Hepatocyte (in vitro differentiated cells): ENCODE measurements around the gene CCDC148. TPM values are rescaled to one million over a fixed set of nuclear protein-coding genes. Genes with fewer than 3 reads are reported as not detected.

Experiments used
- DNase-seq: peaks from one replicate; pipeline ENCODE4 v3.0.0-alpha.2; 2016; ENCODE audit warnings: low spot score
- H2AFZ ChIP-seq: fragments of 200-600 bp; sonication (generic); 2 replicates; pipeline ENCODE4 v1.6.0; 2016; ENCODE audit warnings: antibody characterized with exemption, mild to moderate bottlenecking
- H3K27ac ChIP-seq: fragments of 200-600 bp; sonication (generic); 2 replicates; pipeline ENCODE4 v1.5.1; 2016; ENCODE audit warnings: mild to moderate bottlenecking
- H3K27me3 ChIP-seq: fragments of 200-600 bp; sonication (generic); 2 replicates; pipeline ENCODE4 v1.6.1; 2016
- H3K36me3 ChIP-seq: fragments of 200-600 bp; sonication (generic); replicated peaks from 2 replicates; pipeline ENCODE4 v1.5.1; 2016; ENCODE audit warnings: low read depth; ENCODE audit not compliant: insufficient read depth
- H3K4me1 ChIP-seq: fragments of 200-600 bp; sonication (generic); 2 replicates; pipeline ENCODE4 v1.5.1; 2016; ENCODE audit warnings: mild to moderate bottlenecking, moderate library complexity; ENCODE audit not compliant: insufficient read depth
- H3K4me2 ChIP-seq: fragments of 200-600 bp; sonication (generic); 2 replicates; pipeline ENCODE4 v1.6.0; 2016
- H3K4me3 ChIP-seq: fragments of 200-600 bp; sonication (generic); 2 replicates; pipeline ENCODE4 v1.5.1; 2016; ENCODE audit warnings: mild to moderate bottlenecking
- H3K79me2 ChIP-seq: fragments of 200-600 bp; sonication (generic); 2 replicates; pipeline ENCODE4 v1.6.0; 2017; ENCODE audit warnings: mild to moderate bottlenecking
- H3K9me2 ChIP-seq: fragments of 200-600 bp; sonication (generic); replicated peaks from 2 replicates; pipeline ENCODE4 v1.6.0; 2017; ENCODE audit warnings: mild to moderate bottlenecking; ENCODE audit not compliant: insufficient read depth
- H3K9me3 ChIP-seq: fragments of 200-600 bp; sonication (generic); 2 replicates; pipeline ENCODE4 v1.5.1; 2016; ENCODE audit warnings: low read depth, mild to moderate bottlenecking
- H4K20me1 ChIP-seq: fragments of 200-600 bp; sonication (generic); 2 replicates; pipeline ENCODE4 v1.6.0; 2016; ENCODE audit warnings: mild to moderate bottlenecking; ENCODE audit not compliant: insufficient read depth, poor library complexity, severe bottlenecking
- CTCF ChIP-seq: fragments of 200-600 bp; sonication (generic); IDR thresholded peaks from 2 replicates; pipeline ENCODE4 v1.5.1; 2016; ENCODE audit warnings: antibody characterized with exemption, mild to moderate bottlenecking; ENCODE audit not compliant: poor library complexity
- EZH2 ChIP-seq: fragments of 200-600 bp; sonication (generic); IDR thresholded peaks from 2 replicates; pipeline ENCODE4 v1.6.1; 2016; ENCODE audit warnings: antibody characterized with exemption, mild to moderate bottlenecking, borderline replicate concordance
- EZH2phosphoT487 ChIP-seq: fragments of 200-600 bp; sonication (generic); IDR thresholded peaks from one replicate; pipeline ENCODE4 v1.6.1; 2018; ENCODE audit warnings: antibody characterized with exemption, mild to moderate bottlenecking, low read depth, moderate library complexity; ENCODE audit not compliant: unreplicated experiment, severe bottlenecking
- WGBS: methylation state at CpG from one replicate; pipeline ENCODE4 v1.1.6; 2016; ENCODE audit warnings: low lambda C conversion rate; ENCODE audit errors: missing lambda C conversion rate; 5-methylcytosine and 5-hydroxymethylcytosine counted together
- polyA plus RNA-seq: library from polyadenylated mRNA; unstranded; fragments of >200 nt; fragmentation: Nextera tagmentation; extraction: Ambion mirVana; gene quantifications from 2 replicates; pipeline ENCODE4 v1.2.1, GENCODE V29; 2016
- total RNA-seq: library from RNA; depleted of rRNA; stranded (reverse); fragments of >200 nt; gene quantifications from 2 replicates; pipeline ENCODE4 v1.2.3, GENCODE V29; 2014

The CCDC148 gene
- total and polyA plus RNA-seq, 2 experiments from 2014 or later = 0.62 to 2.2 TPM

- Histone ChIP-seq H3K79me2 (no peaks in the 10 kb centered on the region), H2AFZ (no peak overlapping the region), H3K36me3 (no peaks in the 10 kb centered on the region), H3K4me1 (no peaks in the 10 kb centered on the region), H3K4me3 (no peak overlapping the region), H3K27ac (peak overlapping the region; percentile 35), H3K9me2 (no peaks in the 10 kb centered on the region), H3K27me3 (no peaks in the 10 kb centered on the region), H3K9me3 (no peaks in the 10 kb centered on the region), H4K20me1 (no peaks in the 10 kb centered on the region), H3K4me2 (no peak overlapping the region)
- WGBS = 64% methylated on average over 6 of the region's 6 CpGs
- TF ChIP-seq EZH2 = no peak
- no peak for TF ChIP-seq CTCF
- TF ChIP-seq EZH2phosphoT487 = no peak
- DNase-seq = no peak
Observed at GRCh38 chr2:158142568-158143332, 313.8 kb downstream of the CCDC148 start.

- Histone ChIP-seq H3K9me2 (no peaks in the 10 kb centered on the region), H3K4me1 (no peaks in the 10 kb centered on the region), H3K36me3 (no peaks in the 10 kb centered on the region), H3K27ac (no peak overlapping the region), H3K9me3 (no peaks in the 10 kb centered on the region), H3K27me3 (no peaks in the 10 kb centered on the region), H3K4me2 (no peak overlapping the region), H3K4me3 (no peak overlapping the region), H2AFZ (no peak overlapping the region), H3K79me2 (no peaks in the 10 kb centered on the region), H4K20me1 (no peaks in the 10 kb centered on the region)
- 88% methylated on average over 3 of the region's 3 CpGs for WGBS
- TF ChIP-seq EZH2phosphoT487 (no peak), EZH2 (no peak), CTCF (no peak)
- DNase-seq = no peak
Observed at GRCh38 chr2:158142165-158142564, 314.4 kb downstream of the CCDC148 start.

- Histone ChIP-seq H3K79me2 (no peaks in the 10 kb centered on the region), H2AFZ (no peak overlapping the region), H3K9me2 (no peaks in the 10 kb centered on the region), H3K4me1 (no peaks in the 10 kb centered on the region), H3K36me3 (no peaks in the 10 kb centered on the region), H3K4me2 (no peak overlapping the region), H3K27ac (no peak overlapping the region), H4K20me1 (no peaks in the 10 kb centered on the region), H3K9me3 (no peaks in the 10 kb centered on the region), H3K27me3 (no peaks in the 10 kb centered on the region), H3K4me3 (no peak overlapping the region)
- no peak for TF ChIP-seq EZH2phosphoT487
- no peak for TF ChIP-seq EZH2
- TF ChIP-seq CTCF = no peak
- 92% methylated on average over 1 of the region's 1 CpG for WGBS
- DNase-seq = no peak
Observed at GRCh38 chr2:158140201-158140600, 316.4 kb downstream of the CCDC148 start.
